Retina (tissue), 1 donor: Measurements from ENCODE around the gene C17orf58.
"Not testable (repeated sequence)": the region's sequence is repeated elsewhere in the genome, so short reads cannot be mapped to it uniquely, and the experiment has no call there.

ENCODE experiments used
- DNase-seq: peaks from one replicate; pipeline ENCODE4 v3.0.0-alpha.2; 2016

C17orf58 gene

DNA sequence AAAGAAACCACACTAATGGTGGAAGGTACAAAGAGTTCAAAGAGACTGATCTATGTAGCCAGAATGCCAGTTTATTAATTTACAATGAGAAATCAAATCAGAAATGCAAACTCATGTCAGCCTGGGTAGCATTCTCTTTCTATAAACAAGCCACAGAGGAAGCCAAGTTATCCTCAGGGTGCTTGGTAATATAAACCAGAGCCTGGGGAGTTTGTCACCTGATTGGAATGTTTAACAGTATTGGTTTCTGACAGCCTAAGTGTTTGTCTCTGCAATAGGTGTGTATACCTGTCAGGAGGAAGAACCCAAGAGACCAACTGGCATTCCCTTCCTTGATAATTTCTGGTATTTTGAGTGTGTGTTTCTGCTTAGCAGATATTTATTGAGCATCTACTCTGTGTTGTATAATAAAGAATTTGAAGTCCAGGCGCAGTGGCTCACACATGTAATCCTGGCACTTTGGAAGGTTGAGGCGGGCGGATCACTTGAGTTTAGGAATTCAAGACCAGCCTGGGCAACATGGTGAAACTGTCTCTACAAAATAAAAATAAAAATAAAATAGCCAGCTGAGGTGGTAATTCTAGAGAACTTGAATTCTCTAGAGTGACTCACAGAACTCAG, 3.1 kb upstream of the C17orf58 start:
- DNase-seq: no peak

DNA sequence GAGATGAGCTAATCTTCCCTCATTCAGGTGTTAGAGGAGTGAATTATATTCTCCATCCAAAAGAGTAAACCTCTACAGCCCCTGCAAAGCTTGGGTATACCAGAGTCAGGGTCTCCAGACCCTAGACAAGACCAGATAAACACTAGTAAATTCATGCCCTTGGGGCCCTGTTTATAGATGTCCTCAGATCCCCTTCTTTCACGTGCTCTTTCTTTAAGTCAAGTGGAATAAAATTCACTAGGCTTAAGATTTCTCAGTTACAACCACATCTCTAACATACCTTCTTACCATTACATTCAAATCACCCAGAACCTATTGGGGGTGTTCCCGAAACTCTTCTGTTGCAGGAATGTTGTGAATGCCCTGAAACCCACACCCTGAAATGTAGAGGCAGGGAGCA, 2.2 kb upstream of the C17orf58 start:
- no peak for DNase-seq

DNA sequence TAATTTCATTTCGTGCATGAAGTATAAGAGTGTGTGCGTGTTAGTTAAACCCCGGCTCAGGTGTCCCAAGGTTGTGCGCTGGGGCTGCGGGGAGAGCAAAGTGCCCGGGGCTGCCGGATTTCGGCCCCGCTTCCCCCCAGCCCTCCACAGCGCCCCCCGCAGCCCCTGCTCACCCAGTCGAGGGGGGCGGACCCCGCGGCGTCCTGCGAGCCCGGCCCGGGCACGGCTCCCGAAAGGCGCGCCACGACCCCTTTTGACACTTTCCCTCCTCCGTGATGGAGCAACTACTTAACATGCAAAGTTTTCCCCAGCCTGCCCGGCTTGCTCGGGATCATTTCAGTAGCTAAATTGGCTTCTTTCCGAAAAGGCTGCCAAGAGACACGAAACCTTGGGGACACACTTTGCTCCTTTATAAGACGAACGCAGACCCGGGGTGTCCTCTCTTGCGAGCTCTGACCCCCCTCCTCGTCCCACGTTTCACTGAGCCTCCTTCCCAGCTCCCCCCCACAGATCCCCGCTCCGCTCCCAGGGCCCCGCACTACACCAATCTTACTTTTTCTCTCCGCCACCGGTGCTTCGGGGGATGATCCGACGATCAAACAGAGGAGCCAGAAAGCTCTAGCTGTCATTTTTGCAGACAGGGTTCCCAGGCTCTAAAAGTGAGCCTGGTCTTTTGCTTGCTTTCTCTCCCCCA, 552 bp downstream of the C17orf58 start:
- peak; percentile 69 for DNase-seq

DNA sequence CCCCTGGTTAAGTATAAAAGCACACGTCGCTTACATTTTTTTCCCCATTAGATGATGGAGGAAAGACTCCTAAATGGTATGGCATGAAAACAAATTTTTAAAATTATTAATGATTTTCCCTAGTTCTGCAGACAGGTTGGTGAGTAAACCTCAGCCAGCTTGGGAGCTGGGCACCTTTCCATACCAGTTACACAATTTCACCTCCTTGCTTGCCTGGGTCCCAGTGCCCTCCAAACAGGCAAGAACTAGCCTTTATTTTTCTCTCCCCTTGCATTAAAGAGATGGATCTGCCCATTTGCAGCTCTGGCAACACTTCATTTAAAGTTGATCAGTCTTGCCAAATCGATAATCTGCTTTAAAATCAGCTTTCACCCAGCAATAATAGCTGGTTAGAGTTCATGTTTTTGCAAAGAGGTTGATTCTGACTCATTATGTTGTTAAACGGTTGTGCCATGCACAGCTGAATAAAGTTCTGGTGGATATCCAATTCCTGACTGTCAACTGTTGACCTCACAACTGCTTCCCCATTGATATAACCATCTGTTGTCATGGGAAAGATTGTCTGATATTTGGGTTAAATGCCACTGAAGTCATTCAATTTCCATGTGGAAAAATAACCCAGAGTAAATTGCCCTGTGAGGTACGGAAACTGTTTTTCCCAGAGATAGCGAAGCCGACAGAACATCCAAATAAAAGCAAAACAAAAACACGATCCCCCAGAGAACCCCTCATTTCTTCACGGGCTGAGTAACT, 1.3 kb downstream of the C17orf58 start:
- no peak for DNase-seq

DNA sequence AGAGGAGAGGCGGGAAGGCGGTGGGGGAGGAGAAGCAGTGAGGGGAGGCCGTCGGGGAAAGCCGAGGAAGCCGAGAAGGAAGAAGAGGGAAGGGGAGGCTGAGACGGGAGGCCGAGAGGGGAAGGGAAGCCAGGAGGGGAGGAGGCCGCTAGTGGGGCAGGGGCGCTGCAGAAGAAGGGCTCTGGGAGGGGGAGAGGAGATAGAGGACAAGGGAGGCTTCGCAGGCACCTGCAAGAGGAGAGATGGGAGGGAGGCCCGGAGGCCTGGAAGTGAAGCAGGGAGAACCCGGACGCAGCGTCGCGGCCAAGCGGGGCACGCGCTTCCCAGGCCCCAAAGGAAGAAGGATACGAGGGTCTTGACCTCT, 2.3 kb downstream of the C17orf58 start:
- peak; percentile 76 for DNase-seq

DNA sequence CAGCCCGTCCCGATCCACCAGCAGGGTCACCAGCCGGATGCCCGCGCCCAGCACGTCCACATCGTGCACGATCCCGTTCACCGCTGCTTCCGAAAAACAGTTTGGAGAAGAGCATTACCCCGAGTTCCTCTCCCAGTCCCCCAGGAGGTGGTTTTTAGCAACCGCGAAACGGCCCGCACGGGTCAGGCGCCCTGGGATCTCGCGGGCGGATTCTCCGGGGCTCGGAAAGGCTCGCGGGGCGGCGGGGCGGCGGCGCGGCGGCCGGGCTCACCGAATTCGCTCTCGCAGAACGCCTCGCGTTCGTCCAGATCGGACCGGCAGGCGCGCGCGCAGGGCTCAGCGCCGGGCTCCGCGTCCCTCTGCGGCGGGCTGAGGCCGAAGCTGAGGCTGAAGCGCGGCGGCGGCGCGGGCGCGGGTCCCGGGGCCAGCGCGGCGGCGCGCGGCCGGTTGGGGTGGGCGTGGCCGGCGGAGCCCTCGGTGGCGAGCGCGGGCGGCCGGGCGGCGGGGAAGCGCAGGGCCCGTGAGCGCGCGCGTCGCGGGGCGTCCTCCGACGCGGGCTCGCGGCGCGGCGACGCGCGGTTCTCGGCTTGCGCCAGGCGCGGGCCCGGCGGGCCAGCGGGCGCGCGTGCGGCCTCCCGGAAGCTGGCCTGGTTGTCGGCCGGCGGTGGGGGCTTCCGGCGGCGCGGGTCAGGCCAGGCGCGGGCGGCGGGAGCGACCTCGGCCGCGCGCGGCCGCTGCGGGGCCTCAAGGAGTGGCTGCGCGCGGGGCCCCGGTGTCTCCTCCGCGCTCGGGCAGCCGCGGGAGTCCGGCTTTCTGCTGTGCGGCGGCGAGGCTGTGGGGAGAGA, 2.9 kb downstream of the C17orf58 start:
- DNase-seq: peak; percentile 92

DNA sequence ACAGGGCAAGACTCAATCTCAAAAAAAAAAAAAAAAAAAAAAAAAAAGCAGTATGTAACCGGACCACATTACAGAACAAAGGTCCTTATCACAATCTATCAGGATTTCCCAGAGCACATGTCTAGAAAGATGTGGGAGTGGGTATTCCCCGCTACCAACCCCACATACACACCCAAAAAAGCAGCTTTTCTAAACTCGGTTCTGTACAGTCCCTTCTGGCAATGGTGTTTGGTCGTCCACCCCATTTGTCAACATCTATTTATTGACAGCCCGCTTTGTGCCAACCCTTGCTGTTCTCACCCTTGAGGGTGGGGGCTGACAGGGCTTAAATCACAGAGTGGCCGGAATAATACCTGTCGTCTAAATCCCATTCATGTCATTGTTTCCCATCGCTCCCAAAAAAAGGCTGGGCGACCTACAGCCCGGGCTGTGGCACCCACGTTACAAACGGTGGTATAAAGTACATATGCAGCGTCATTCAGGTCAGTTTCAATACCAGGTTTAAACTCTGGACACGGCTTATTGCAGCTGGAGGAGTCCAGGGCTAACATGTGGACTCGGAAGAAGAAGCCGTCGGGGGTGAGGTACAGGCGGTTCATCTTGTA, 3.6 kb downstream of the C17orf58 start:
- DNase-seq: no peak

DNA sequence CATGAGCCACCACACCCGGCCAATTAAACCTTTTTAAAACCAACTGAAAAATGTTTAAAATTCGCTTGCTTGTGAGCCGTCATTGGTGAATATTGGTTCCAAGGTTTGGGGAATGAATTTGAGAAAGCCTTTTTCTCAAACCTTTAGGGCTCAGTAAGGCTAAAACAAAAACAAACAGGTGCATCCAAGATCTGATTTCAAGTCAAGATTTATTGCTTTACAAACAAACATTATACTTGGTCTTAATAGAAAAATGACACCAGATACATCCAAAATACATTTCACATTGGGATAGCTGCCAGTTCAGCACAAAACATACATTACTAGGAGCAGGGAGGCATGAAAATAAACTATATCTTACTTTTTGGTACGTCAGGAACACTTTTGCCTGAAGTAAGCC, 5.4 kb downstream of the C17orf58 start:
- no peak for DNase-seq

DNA sequence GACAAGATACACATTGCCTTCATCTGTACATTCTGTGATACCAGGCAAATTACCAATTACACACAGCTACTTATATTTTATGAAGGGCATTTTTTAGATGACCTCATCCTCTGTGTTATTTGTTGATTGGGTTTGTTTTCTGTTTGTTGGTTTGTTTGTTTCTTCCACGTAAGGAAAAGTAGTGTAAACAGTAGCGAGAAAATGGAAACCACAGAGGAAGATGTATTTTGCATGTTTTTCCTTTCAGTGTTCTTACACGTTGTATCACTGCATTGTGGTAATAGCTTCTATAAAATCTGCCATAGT, 12.9 kb downstream of the C17orf58 start:
- no peak for DNase-seq

DNA sequence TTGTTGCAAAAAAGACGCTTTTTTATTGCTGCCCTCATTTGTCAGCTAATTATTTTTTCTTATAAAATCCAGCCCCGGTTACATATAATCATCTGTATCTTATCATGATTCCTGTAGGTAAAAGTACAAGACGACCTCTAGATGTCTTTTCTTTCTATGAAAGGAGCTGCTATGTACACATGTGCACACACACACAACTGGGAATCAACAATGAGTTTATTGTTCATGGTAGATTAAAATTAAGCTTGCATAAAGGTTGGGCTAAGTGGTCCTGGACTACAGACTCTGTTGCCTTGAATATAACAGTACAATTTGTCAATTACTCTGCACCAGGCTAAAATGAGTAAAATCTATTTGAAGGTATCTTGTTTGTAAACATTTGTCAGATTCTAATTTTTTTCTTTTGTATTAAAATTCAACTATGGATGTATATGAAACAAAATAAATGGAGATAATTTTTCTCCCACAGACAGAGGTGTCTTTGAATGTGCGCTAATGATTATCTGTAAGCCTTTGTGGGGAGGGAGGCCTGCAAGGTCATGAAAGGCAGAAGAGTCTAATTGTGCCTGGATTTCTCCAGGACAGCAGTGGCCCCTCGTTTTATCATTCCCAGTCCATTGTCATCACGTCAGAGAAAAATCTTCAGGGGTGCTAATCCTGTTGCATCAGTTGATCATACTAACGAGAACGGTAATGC, 13.4 kb downstream of the C17orf58 start:
- peak; percentile 23 for DNase-seq

DNA sequence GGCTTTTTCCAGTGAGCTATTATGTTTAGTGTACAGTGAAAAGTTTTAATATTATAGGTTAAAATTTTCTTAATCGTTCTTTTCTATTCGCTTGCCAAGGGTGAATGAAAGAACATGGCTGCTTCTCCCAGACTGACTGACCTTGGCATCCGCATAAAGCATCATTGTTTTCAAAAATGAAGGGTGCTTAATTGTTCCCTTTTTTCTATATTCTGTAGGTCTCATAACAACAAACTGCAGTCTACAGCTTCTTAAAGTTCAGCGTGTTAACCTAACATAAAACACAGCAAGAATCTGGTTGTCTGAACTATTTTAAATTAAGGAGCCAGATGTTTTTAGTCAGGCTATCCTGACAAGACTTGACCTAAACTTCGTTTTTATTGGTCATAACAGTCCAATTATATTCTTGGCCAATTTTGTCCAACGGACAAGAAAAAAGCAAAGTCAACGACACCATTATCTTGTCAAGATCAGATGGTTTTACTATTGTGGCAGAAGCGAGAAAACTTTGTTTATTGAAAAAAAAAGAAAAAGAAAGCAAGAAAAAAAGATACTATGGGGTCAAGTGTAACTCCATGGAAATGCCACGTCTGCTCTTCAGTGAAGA, 14.1 kb downstream of the C17orf58 start:
- no peak for DNase-seq

DNA sequence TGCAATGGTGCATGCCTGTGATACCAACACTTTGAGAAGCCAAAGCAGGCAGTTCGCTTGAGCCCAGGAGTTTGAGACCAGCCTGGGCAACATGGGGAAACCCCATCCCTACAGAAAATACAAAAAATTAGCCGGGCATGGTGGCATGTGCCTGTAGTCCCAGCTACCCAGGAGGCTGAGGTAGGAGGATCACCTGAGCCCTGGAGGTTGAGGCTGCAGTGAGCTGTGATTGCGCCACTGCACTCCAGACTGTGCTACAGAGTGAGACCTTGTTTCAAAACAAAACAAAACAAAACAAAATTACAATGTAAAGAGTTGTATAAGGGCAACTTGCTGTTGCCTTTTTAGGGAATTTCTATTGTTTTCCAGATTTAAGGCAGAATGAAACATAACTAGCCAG, 15.4 kb downstream of the C17orf58 start:
- DNase-seq: not testable (repeated sequence)

DNA sequence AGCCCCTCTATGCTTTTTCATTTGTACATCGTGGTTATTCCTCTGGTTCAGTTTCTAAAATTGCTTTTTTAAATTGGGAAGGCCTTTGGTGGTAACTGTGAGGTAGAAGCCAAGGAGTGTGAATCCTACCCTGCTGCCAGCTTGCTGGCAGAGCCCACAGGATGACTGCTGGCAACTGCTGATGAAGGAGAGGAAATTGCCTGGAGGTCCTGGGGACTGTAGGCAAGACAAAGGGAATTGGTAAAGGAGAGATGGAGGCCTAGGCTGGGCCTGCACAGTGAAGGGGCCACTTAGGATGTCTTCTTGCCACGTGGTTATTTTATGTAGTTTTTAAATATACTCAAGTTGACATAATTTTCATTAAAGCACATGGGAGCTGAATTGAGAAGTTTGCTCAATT, 15.8 kb downstream of the C17orf58 start:
- DNase-seq: no peak

DNA sequence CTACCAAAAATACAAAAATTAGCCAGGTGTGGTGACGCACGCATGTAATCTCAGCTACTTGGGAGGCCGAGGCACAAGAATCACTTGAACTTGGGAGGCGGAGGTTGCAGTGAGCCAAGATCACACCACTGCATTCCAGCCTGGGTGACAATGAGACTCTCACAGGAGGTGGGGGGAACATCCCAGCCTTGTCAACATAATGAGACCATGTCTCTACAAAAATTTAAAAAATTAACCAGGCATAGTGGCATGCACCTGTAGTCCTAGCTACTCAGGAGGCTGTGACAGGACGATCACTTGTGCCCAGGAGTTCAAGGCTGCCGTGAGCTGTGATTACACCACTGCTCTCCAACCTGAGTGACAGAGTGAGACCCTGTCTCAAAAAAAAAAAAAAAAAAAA, 20.0 kb downstream of the C17orf58 start:
- not testable (repeated sequence) for DNase-seq

DNA sequence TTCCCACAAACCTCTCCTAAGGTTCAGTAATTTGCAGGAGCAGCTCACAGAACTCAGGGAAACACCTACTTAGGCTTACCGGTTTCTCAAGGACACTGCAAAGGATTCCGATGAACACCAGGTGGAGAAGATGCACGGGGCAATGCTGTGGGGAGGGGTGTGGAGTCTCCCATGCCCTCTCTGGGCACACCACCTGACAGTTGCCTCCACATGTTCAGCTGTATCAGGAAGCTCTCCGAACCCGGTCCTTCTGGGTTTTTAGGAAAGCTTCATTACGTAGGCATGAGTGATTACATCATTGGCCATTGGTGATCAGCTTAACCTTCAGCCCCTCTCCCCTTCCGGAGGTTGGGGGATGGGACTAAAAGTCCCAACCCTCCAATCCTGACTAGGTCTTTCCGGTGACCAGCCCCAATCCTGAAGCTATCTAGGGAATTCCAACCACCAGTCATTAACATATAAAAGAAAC, 21.6 kb downstream of the C17orf58 start:
- DNase-seq: no peak

DNA sequence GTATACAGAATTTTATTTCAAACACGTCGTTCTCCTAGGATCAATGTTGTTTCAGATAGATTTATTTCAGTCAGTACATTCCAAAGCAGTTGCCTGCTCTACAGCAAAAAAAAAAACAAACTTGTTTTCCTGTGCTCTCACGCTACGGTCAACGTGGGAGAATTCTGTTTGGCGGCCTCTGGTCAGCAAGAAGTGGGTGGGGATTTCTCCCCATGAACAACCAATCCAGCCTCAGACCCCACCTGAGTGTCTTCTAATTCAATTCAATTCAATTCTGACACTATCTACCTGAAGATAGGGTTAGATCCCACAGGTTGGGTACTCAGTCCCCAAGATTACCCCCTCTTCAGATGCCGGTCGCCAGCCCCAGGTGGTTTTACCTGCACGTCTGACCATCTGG, 22.1 kb downstream of the C17orf58 start:
- DNase-seq: no peak

DNA sequence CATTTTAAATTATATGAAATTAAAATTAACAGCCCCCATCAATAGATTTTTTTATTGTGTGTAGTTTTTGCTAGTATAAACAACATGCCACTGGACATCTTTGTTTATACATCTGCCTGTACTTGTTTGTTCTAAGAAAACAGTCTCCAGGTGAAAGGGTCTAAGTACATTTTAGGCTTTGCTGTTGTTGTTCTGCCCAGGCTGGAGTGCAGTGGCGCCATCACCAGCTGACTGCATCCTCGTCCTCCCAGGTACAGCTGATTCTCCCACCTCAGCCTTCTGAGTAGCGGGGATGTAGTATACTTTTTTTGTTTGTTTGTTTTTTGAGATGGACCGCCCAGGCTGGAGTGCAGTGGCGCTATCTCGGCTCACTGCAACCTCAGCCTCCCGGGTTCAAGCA, 25.5 kb downstream of the C17orf58 start:
- no peak for DNase-seq

DNA sequence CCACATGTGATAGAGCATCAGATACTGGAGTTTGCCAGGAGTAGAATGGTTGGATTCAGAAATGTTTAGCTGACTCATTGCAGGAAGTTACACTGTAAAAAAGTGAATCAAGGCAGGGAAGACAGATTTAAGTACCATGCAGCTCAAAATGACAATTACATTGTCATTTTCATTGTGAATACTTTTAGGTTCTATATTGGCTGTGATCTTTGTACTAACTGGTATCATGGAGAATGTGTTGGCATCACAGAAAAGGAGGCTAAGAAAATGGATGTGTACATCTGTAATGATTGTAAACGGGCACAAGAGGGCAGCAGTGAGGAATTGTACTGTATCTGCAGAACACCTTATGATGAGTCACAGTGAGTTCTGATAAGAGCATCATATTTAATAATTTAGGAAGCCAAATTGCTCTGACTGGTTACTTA, 33.1 kb downstream of the C17orf58 start:
- peak; percentile 21 for DNase-seq

DNA sequence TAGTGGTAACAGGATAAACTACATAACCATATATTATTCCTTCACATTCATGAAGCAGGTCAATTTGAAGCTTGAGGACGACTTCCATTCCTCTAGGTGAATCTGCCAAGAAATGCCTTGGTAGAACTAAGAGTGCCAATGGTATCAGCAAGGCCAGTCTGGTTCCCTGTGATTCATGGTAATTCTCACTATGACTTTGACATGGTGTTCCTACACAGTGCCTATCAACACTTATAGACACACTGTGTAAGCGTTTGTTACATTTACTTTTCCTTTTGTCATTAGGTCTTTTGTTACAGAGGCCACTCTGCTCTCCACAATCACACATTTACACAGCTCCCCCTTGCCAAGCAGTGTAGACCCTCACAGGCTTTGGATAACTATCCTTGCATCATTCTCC, 34.1 kb downstream of the C17orf58 start:
- not testable (repeated sequence) for DNase-seq

DNA sequence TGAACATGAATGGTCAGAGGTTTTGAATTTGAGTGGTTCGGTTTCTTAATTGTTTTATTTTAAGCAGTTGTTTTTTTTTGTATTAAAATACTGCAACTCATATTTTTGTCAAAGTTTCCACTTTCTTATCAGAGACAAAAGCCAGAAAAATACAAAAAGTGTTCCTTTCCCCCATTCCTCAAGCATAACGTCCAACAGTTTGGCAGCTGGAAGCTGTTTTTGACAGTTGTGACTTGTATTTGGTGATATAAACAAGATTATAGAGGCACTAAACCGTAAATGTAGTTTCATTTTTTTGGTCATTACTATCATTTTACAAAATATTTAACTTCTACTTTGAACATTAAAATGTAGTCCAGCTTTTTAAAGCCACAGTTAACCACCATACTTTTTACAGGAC, 36.0 kb downstream of the C17orf58 start:
- not testable (repeated sequence) for DNase-seq

DNA sequence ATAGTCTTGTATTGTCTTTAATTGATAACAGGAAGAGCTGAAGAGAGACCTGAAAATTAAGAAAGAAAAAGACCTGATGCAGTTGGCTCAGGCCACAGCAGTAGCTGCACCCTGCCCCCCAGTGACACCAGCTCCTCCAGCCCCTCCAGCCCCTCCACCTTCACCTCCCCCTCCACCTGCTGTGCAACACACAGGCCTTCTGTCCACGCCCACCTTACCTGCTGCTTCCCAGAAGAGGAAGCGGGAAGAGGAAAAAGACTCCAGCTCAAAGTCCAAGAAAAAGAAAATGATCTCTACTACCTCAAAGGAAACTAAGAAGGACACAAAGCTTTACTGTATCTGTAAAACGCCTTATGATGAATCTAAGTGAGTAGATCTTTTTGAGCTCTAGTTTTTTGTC, 36.8 kb downstream of the C17orf58 start:
- DNase-seq: no peak

DNA sequence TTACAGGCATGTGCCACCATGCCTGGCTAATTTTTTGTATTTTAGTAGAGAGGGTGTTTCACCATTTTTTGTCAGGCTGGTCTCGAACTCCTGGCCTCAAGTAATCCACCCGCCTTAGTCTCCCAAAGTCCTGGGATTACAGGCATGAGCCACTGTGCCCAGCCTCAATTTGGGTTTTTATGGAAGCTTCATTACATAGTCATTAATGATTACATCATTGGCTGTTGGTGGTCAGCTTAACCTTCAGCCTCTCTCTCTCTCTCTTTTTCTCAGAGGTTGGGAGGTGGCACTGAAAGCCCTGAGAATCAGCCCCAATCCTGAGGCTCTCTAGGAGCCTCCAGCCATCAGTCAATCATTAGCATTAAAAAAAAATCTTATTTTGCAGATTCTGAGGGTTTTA, 45.3 kb downstream of the C17orf58 start:
- DNase-seq: no peak
